Measurements from ENCODE around the gene BCAP29.

DNA sequence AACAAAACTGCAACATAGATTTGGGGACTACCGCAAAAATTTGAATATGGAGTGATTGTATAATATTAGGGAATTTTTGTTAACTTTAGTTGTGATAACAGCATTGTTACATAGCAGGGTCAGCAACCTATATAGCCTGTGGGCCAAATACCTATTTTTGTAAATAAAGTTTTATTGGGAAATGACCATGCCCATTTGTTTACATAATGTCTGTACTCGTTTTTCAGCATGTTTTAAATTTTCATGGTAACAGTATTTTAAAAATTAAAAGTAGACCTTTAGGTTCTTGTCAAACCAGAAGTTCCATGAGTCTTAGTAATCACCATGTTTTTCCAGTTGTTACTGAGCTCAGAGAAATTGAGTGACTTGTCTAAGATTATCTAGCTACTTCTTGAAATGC lies 4.7 kb downstream of the BCAP29 start:
- TF ChIP-seq CBX5 (IDR thresholded peaks at IDR 0.05; ENCODE audit: low read depth, low read length): no peak
- TF ChIP-seq, protein P1, sequence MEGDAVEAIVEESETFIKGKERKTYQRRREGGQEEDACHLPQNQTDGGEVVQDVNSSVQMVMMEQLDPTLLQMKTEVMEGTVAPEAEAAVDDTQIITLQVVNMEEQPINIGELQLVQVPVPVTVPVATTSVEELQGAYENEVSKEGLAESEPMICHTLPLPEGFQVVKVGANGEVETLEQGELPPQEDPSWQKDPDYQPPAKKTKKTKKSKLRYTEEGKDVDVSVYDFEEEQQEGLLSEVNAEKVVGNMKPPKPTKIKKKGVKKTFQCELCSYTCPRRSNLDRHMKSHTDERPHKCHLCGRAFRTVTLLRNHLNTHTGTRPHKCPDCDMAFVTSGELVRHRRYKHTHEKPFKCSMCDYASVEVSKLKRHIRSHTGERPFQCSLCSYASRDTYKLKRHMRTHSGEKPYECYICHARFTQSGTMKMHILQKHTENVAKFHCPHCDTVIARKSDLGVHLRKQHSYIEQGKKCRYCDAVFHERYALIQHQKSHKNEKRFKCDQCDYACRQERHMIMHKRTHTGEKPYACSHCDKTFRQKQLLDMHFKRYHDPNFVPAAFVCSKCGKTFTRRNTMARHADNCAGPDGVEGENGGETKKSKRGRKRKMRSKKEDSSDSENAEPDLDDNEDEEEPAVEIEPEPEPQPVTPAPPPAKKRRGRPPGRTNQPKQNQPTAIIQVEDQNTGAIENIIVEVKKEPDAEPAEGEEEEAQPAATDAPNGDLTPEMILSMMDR (IDR thresholded peaks at IDR 0.05; ENCODE audit: control extremely low read depth in 1 of 3, insufficient read depth in 1 of 3, low read depth in 1 of 3, low read length in 3 of 3): no peak
- no peak for TF ChIP-seq TAF1 (IDR thresholded peaks at IDR 0.05; ENCODE audit: low read depth, low read length)

Measured in H1 (cell line).